ENCODE results near the gene REPS1. TPM values are rescaled to one million over a fixed set of nuclear protein-coding genes. Genes with fewer than 3 reads are reported as not detected.

REPS1 gene
- total and polyA plus RNA-seq, 2 donors (not counting 1 experiment from before 2014, with no cell fraction given) = 38.1 to 57.1 TPM

GRCh38 chr6:138963531-138963930, 24.5 kb downstream of the REPS1 start:
- H4K20me1 ChIP-seq (ENCODE audit: control insufficient read depth, insufficient read depth, low read length, poor library complexity, severe bottlenecking) = peaks cover 70% of the 10 kb centered on the region
- no peaks in the 10 kb centered on the region for H3K27me3 ChIP-seq (replicated peaks in 1 of 4; ENCODE audit: control extremely low read depth in 1 of 4, control insufficient read depth in 3 of 4, insufficient read depth in 4 of 4, low read length in 3 of 4)
- ChIA-PET POLR2A (no interaction called here), CTCF (no interaction called here)
- H3K9me3 ChIP-seq (ENCODE audit: control extremely low read depth in 1 of 3, control insufficient read depth in 2 of 3, insufficient read depth in 1 of 3, low read length in 2 of 3) = no peaks in the 10 kb centered on the region
- H3K4me2 ChIP-seq (replicated peaks; ENCODE audit: low read depth, low read length, poor library complexity, severe bottlenecking) = no peak overlapping the region
- Mint-ChIP-seq H3K9me3 (ENCODE audit: insufficient read depth) (no peaks in the 10 kb centered on the region), H3K4me3 (no peak overlapping the region), H3K27me3 (no peaks in the 10 kb centered on the region), H3K27ac (no peak overlapping the region), H3K4me1 (peaks cover 25% of the 10 kb centered on the region)
- no peak overlapping the region for H3K9ac ChIP-seq (ENCODE audit: low read length)
- H3K79me2 ChIP-seq (ENCODE audit: control insufficient read depth, insufficient read depth, low read length) = peaks cover 96% of the 10 kb centered on the region
- WGBS (ENCODE audit: insufficient coverage) = no CpG with 5 or more reads among the region's 3 CpGs
- no peak for TF ChIP-seq EZH2 (IDR thresholded peaks at IDR 0.05; ENCODE audit: borderline replicate concordance, insufficient read depth, low read depth, low read length, poor library complexity, severe bottlenecking)
- TF ChIP-seq, protein P1, sequence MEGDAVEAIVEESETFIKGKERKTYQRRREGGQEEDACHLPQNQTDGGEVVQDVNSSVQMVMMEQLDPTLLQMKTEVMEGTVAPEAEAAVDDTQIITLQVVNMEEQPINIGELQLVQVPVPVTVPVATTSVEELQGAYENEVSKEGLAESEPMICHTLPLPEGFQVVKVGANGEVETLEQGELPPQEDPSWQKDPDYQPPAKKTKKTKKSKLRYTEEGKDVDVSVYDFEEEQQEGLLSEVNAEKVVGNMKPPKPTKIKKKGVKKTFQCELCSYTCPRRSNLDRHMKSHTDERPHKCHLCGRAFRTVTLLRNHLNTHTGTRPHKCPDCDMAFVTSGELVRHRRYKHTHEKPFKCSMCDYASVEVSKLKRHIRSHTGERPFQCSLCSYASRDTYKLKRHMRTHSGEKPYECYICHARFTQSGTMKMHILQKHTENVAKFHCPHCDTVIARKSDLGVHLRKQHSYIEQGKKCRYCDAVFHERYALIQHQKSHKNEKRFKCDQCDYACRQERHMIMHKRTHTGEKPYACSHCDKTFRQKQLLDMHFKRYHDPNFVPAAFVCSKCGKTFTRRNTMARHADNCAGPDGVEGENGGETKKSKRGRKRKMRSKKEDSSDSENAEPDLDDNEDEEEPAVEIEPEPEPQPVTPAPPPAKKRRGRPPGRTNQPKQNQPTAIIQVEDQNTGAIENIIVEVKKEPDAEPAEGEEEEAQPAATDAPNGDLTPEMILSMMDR (IDR thresholded peaks at IDR 0.05) = no peak
- H3K4me1 ChIP-seq (ENCODE audit: control insufficient read depth in 2 of 2, insufficient read depth in 2 of 2, low read length in 2 of 2) = peaks cover 7% of the 10 kb centered on the region in 2 donors
- no peak overlapping the region for H3K4me3 ChIP-seq (ENCODE audit: control extremely low read depth in 1 of 5, extremely low read depth in 1 of 5, insufficient read depth in 1 of 5, low read depth in 2 of 5, low read length in 4 of 5)
- intact Hi-C loops (cut with micrococcal nuclease) = no loop called here
- H2AFZ ChIP-seq (ENCODE audit: insufficient read depth, low read depth, low read length, poor library complexity, severe bottlenecking) = no peak overlapping the region
- no peak for DNase-seq
- H3K36me3 ChIP-seq (replicated peaks in 1 of 2; ENCODE audit: control extremely low read depth in 1 of 2, control insufficient read depth in 1 of 2, extremely low read depth in 1 of 2, insufficient read depth in 2 of 2, low read length in 1 of 2) = no peaks in the 10 kb centered on the region
- ATAC-seq (ENCODE audit: low read depth) = no peak
- no peak overlapping the region for H3K27ac ChIP-seq (ENCODE audit: low read length in 2 of 2)

DNA sequence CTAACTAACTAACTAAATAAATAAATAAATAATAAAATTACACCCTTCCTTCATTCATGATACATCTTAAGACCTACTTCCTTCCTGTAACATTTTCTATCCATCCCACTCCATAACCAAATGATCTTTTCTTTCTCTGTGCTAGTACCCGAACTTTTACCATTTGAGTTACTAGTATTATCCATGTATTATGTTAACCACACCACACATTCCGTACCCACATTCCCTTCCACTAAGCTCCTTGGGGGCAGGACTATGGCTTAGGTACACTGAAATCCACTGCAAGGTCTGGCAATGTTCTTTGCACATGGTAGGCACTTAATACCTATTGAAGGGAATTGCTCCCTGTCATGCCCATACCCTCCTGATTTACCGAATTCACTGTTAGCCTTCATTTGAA, 24.9 kb downstream of the REPS1 start:
- no CpG with 5 or more reads among the region's 3 CpGs for WGBS (ENCODE audit: insufficient coverage)
- Histone ChIP-seq H3K36me3 (replicated peaks in 1 of 2; ENCODE audit: control extremely low read depth in 1 of 2, control insufficient read depth in 1 of 2, extremely low read depth in 1 of 2, insufficient read depth in 2 of 2, low read length in 1 of 2) (no peaks in the 10 kb centered on the region), H3K27me3 (replicated peaks in 1 of 4; ENCODE audit: control extremely low read depth in 1 of 4, control insufficient read depth in 3 of 4, insufficient read depth in 4 of 4, low read length in 3 of 4) (no peaks in the 10 kb centered on the region), H3K4me3 (ENCODE audit: control extremely low read depth in 1 of 5, extremely low read depth in 1 of 5, insufficient read depth in 1 of 5, low read depth in 2 of 5, low read length in 4 of 5) (no peak overlapping the region), H3K9me3 (ENCODE audit: control extremely low read depth in 1 of 3, control insufficient read depth in 2 of 3, insufficient read depth in 1 of 3, low read length in 2 of 3) (no peaks in the 10 kb centered on the region), H3K4me1 (ENCODE audit: control insufficient read depth in 2 of 2, insufficient read depth in 2 of 2, low read length in 2 of 2) (peaks cover 9 to 11% of the 10 kb centered on the region in 2 donors), H2AFZ (ENCODE audit: insufficient read depth, low read depth, low read length, poor library complexity, severe bottlenecking) (no peak overlapping the region), H3K4me2 (replicated peaks; ENCODE audit: low read depth, low read length, poor library complexity, severe bottlenecking) (no peak overlapping the region), H3K9ac (ENCODE audit: low read length) (no peak overlapping the region), H3K27ac (ENCODE audit: low read length in 2 of 2) (no peak overlapping the region), H4K20me1 (ENCODE audit: control insufficient read depth, insufficient read depth, low read length, poor library complexity, severe bottlenecking) (peaks cover 70% of the 10 kb centered on the region), H3K79me2 (ENCODE audit: control insufficient read depth, insufficient read depth, low read length) (peaks cover 96% of the 10 kb centered on the region)
- no peaks in the 10 kb centered on the region for H3K9me3 Mint-ChIP-seq (ENCODE audit: insufficient read depth)
- peaks cover 29% of the 10 kb centered on the region for H3K4me1 Mint-ChIP-seq
- intact Hi-C loops (cut with micrococcal nuclease) = no loop called here
- POLR2A ChIA-PET = no interaction called here
- CTCF ChIA-PET = no interaction called here
- H3K27me3 Mint-ChIP-seq = no peaks in the 10 kb centered on the region
- no peak for TF ChIP-seq EZH2 (IDR thresholded peaks at IDR 0.05; ENCODE audit: borderline replicate concordance, insufficient read depth, low read depth, low read length, poor library complexity, severe bottlenecking)
- TF ChIP-seq, protein P1 (IDR thresholded peaks at IDR 0.05) = no peak
- no peak overlapping the region for H3K27ac Mint-ChIP-seq
- DNase-seq (no peak), ATAC-seq (ENCODE audit: low read depth) (no peak)
- H3K4me3 Mint-ChIP-seq = no peak overlapping the region
